ENCODE results near the gene CD83.
"Not testable (repeated sequence)": the region's sequence is repeated elsewhere in the genome, so short reads cannot be mapped to it uniquely, and the experiment has no call there.

Gene CD83

GRCh38 chr6:14149053-14149738 lies 31.6 kb downstream of the CD83 start:
- no peak overlapping the region for H3K4me3 ChIP-seq (ENCODE audit: low read depth, low read length)
- no peak overlapping the region for H3K27ac ChIP-seq (ENCODE audit: low read depth, low read length)
- no peaks in the 10 kb centered on the region for H3K9me3 ChIP-seq (ENCODE audit: control insufficient read depth, insufficient read depth, low read length)
- 0 out of 2 replicates have a peak, but pooled peaks cover 6% of the 10 kb centered on the region for H3K4me1 ChIP-seq (ENCODE audit: control insufficient read depth, insufficient read depth, low read length)
- H3K27me3 ChIP-seq (ENCODE audit: control insufficient read depth, insufficient read depth, low read length), result no peaks in the 10 kb centered on the region
- H3K9ac ChIP-seq (ENCODE audit: low read depth, low read length), result no peak overlapping the region
- H3K36me3 ChIP-seq (ENCODE audit: control insufficient read depth, insufficient read depth, low read length), result no peaks in the 10 kb centered on the region

- Histone ChIP-seq H3K27ac (ENCODE audit: low read depth, low read length) (no peak overlapping the region), H3K9me3 (ENCODE audit: control insufficient read depth, insufficient read depth, low read length) (no peaks in the 10 kb centered on the region), H3K4me1 (ENCODE audit: control insufficient read depth, insufficient read depth, low read length) (0 out of 2 replicates have a peak, but pooled peaks cover 6% of the 10 kb centered on the region), H3K36me3 (ENCODE audit: control insufficient read depth, insufficient read depth, low read length) (no peaks in the 10 kb centered on the region), H3K27me3 (ENCODE audit: control insufficient read depth, insufficient read depth, low read length) (no peaks in the 10 kb centered on the region), H3K9ac (ENCODE audit: low read depth, low read length) (no peak overlapping the region), H3K4me3 (ENCODE audit: low read depth, low read length) (no peak overlapping the region)
These were observed 32.2 kb downstream of the CD83 start for GRCh38 chr6:14149739-14150130.

- not testable (repeated sequence) for H3K36me3 ChIP-seq (ENCODE audit: control insufficient read depth, insufficient read depth, low read length); H3K27me3 ChIP-seq (ENCODE audit: control insufficient read depth, insufficient read depth, low read length); H3K4me3 ChIP-seq (ENCODE audit: low read depth, low read length); H3K9me3 ChIP-seq (ENCODE audit: control insufficient read depth, insufficient read depth, low read length); H3K9ac ChIP-seq (ENCODE audit: low read depth, low read length); H3K27ac ChIP-seq (ENCODE audit: low read depth, low read length); H3K4me1 ChIP-seq (ENCODE audit: control insufficient read depth, insufficient read depth, low read length)
These were observed 33.7 kb downstream of the CD83 start for GRCh38 chr6:14151300-14151699.

- Histone ChIP-seq H3K4me1 (ENCODE audit: control insufficient read depth, insufficient read depth, low read length) (0 out of 2 replicates have a peak, but pooled peaks cover 1% of the 10 kb centered on the region), H3K9ac (ENCODE audit: low read depth, low read length) (no peak overlapping the region), H3K36me3 (ENCODE audit: control insufficient read depth, insufficient read depth, low read length) (no peaks in the 10 kb centered on the region), H3K4me3 (ENCODE audit: low read depth, low read length) (no peak overlapping the region), H3K27ac (ENCODE audit: low read depth, low read length) (no peak overlapping the region), H3K9me3 (ENCODE audit: control insufficient read depth, insufficient read depth, low read length) (no peaks in the 10 kb centered on the region), H3K27me3 (ENCODE audit: control insufficient read depth, insufficient read depth, low read length) (no peaks in the 10 kb centered on the region)
These were observed 34.2 kb downstream of the CD83 start for GRCh38 chr6:14151773-14152172.

- H3K9me3 ChIP-seq (ENCODE audit: control insufficient read depth, insufficient read depth, low read length), result peaks cover 6% of the 10 kb centered on the region
- H3K27me3 ChIP-seq (ENCODE audit: control insufficient read depth, insufficient read depth, low read length), result no peaks in the 10 kb centered on the region
- no peak overlapping the region for H3K27ac ChIP-seq (ENCODE audit: low read depth, low read length)
- no peak overlapping the region for H3K9ac ChIP-seq (ENCODE audit: low read depth, low read length)
- no peak overlapping the region for H3K4me3 ChIP-seq (ENCODE audit: low read depth, low read length)
- no peaks in the 10 kb centered on the region for H3K4me1 ChIP-seq (ENCODE audit: control insufficient read depth, insufficient read depth, low read length)
- no peaks in the 10 kb centered on the region for H3K36me3 ChIP-seq (ENCODE audit: control insufficient read depth, insufficient read depth, low read length)
These were observed 35.7 kb downstream of the CD83 start for GRCh38 chr6:14153228-14153627.

- H3K9me3 ChIP-seq (ENCODE audit: control insufficient read depth, insufficient read depth, low read length), result peaks cover 15% of the 10 kb centered on the region
These were observed 41.5 kb downstream of the CD83 start for GRCh38 chr6:14159090-14159489.

GRCh38 chr6:14162826-14163225 lies 45.3 kb downstream of the CD83 start:
- Histone ChIP-seq H3K36me3 (ENCODE audit: control insufficient read depth, insufficient read depth, low read length) (no peaks in the 10 kb centered on the region), H3K27me3 (ENCODE audit: control insufficient read depth, insufficient read depth, low read length) (no peaks in the 10 kb centered on the region; the same call in 1 of the 2 replicates), H3K9ac (ENCODE audit: low read depth, low read length) (no peak overlapping the region)

More at GRCh38 chr6:14159090-14159489, 41.5 kb downstream of the CD83 start:
- no peak overlapping the region for H3K4me3 ChIP-seq (ENCODE audit: low read depth, low read length)
- H3K36me3 ChIP-seq (ENCODE audit: control insufficient read depth, insufficient read depth, low read length), result no peaks in the 10 kb centered on the region
- no peak overlapping the region for H3K9ac ChIP-seq (ENCODE audit: low read depth, low read length)
- no peak overlapping the region for H3K27ac ChIP-seq (ENCODE audit: low read depth, low read length)
- peaks cover 22% of the 10 kb centered on the region for H3K4me1 ChIP-seq (ENCODE audit: control insufficient read depth, insufficient read depth, low read length)
- H3K27me3 ChIP-seq (ENCODE audit: control insufficient read depth, insufficient read depth, low read length), result no peaks in the 10 kb centered on the region

GRCh38 chr6:14165091-14165490 lies 47.5 kb downstream of the CD83 start:
- H3K4me3 ChIP-seq (ENCODE audit: low read depth, low read length), result no peak overlapping the region
- H3K27me3 ChIP-seq (ENCODE audit: control insufficient read depth, insufficient read depth, low read length), result no peaks in the 10 kb centered on the region; the same call in 1 of the 2 replicates
- peaks cover 19% of the 10 kb centered on the region for H3K4me1 ChIP-seq (ENCODE audit: control insufficient read depth, insufficient read depth, low read length)
- H3K36me3 ChIP-seq (ENCODE audit: control insufficient read depth, insufficient read depth, low read length), result no peaks in the 10 kb centered on the region
- H3K9me3 ChIP-seq (ENCODE audit: control insufficient read depth, insufficient read depth, low read length), result peaks cover 6% of the 10 kb centered on the region; the same call in 1 of the 2 replicates
- no peak overlapping the region for H3K9ac ChIP-seq (ENCODE audit: low read depth, low read length)
- no peak overlapping the region for H3K27ac ChIP-seq (ENCODE audit: low read depth, low read length)

More at GRCh38 chr6:14162826-14163225, 45.3 kb downstream of the CD83 start:
- no peak overlapping the region for H3K27ac ChIP-seq (ENCODE audit: low read depth, low read length)
- peaks cover 12% of the 10 kb centered on the region for H3K9me3 ChIP-seq (ENCODE audit: control insufficient read depth, insufficient read depth, low read length)
- no peak overlapping the region for H3K4me3 ChIP-seq (ENCODE audit: low read depth, low read length)
- peaks cover 22% of the 10 kb centered on the region for H3K4me1 ChIP-seq (ENCODE audit: control insufficient read depth, insufficient read depth, low read length)

GRCh38 chr6:14166839-14167238 lies 49.3 kb downstream of the CD83 start:
- Histone ChIP-seq H3K36me3 (ENCODE audit: control insufficient read depth, insufficient read depth, low read length) (no peaks in the 10 kb centered on the region), H3K4me3 (ENCODE audit: low read depth, low read length) (no peak overlapping the region), H3K27ac (ENCODE audit: low read depth, low read length) (no peak overlapping the region), H3K9me3 (ENCODE audit: control insufficient read depth, insufficient read depth, low read length) (0 out of 2 replicates have a peak, but pooled peaks cover 16% of the 10 kb centered on the region), H3K9ac (ENCODE audit: low read depth, low read length) (no peak overlapping the region), H3K4me1 (ENCODE audit: control insufficient read depth, insufficient read depth, low read length) (peaks cover 13% of the 10 kb centered on the region), H3K27me3 (ENCODE audit: control insufficient read depth, insufficient read depth, low read length) (no peaks in the 10 kb centered on the region; the same call in 1 of the 2 replicates)

GRCh38 chr6:14170128-14170527 lies 52.6 kb downstream of the CD83 start:
- H3K4me1 ChIP-seq (ENCODE audit: control insufficient read depth, insufficient read depth, low read length), result no peaks in the 10 kb centered on the region
- H3K4me3 ChIP-seq (ENCODE audit: low read depth, low read length), result no peak overlapping the region
- no peak overlapping the region for H3K9ac ChIP-seq (ENCODE audit: low read depth, low read length)
- no peaks in the 10 kb centered on the region for H3K27me3 ChIP-seq (ENCODE audit: control insufficient read depth, insufficient read depth, low read length)
- H3K27ac ChIP-seq (ENCODE audit: low read depth, low read length), result no peak overlapping the region
- H3K36me3 ChIP-seq (ENCODE audit: control insufficient read depth, insufficient read depth, low read length), result no peaks in the 10 kb centered on the region
- 0 out of 2 replicates have a peak, but pooled peaks cover 18% of the 10 kb centered on the region for H3K9me3 ChIP-seq (ENCODE audit: control insufficient read depth, insufficient read depth, low read length)

GRCh38 chr6:14172562-14172961 lies 55.0 kb downstream of the CD83 start:
- H3K4me3 ChIP-seq (ENCODE audit: low read depth, low read length), result no peak overlapping the region
- H3K36me3 ChIP-seq (ENCODE audit: control insufficient read depth, insufficient read depth, low read length), result no peaks in the 10 kb centered on the region
- H3K9ac ChIP-seq (ENCODE audit: low read depth, low read length), result no peak overlapping the region
- H3K27ac ChIP-seq (ENCODE audit: low read depth, low read length), result no peak overlapping the region
- no peaks in the 10 kb centered on the region for H3K27me3 ChIP-seq (ENCODE audit: control insufficient read depth, insufficient read depth, low read length)
- no peaks in the 10 kb centered on the region for H3K4me1 ChIP-seq (ENCODE audit: control insufficient read depth, insufficient read depth, low read length)
- H3K9me3 ChIP-seq (ENCODE audit: control insufficient read depth, insufficient read depth, low read length), result 0 out of 2 replicates have a peak, but pooled peaks cover 18% of the 10 kb centered on the region

All from HUES48 (cell line).